Psoas muscle (tissue), 8 donors: ENCODE data around the gene LACTB. TPM values are rescaled to one million over a fixed set of nuclear protein-coding genes. Genes with fewer than 3 reads are reported as not detected.
A peak's percentile ranks its signal among the peaks of the same experiment; 100 is the strongest.

ENCODE experiments used
- ATAC-seq, 4 donors: fragments of 200-7000 bp; cut with Tn5 transposase; one replicate each; pipeline ENCODE4 v1.9.1; 2020; ENCODE audit warnings: moderate library complexity in 3 of 4, mild to moderate bottlenecking in 2 of 4
- DNase-seq, 2 donors: peaks; one replicate each; pipeline ENCODE4 v3.0.0-alpha.2; 2020
- H3K27ac ChIP-seq: fragments of 200-600 bp; one replicate; pipeline ENCODE4 v1.8.0; 2022
- H3K27me3 ChIP-seq, 3 donors: fragments of 200-600 bp in 1 of 3; one replicate each; pipeline versions ENCODE4 v1.6.1 to v1.8.0; 2013 to 2022; ENCODE audit warnings: low read length in 2 of 3, mild to moderate bottlenecking in 2 of 3, moderate library complexity in 1 of 3; ENCODE audit not compliant: insufficient read depth in 3 of 3
- H3K36me3 ChIP-seq, 2 donors: fragments of 200-600 bp in 1 of 2; one replicate each; pipeline versions ENCODE4 v1.6.1 to v1.8.0; 2013 to 2022; ENCODE audit warnings: low read depth in 1 of 2, mild to moderate bottlenecking in 1 of 2, moderate library complexity in 1 of 2; ENCODE audit not compliant: insufficient read depth in 1 of 2
- H3K4me1 ChIP-seq: fragments of 200-600 bp; one replicate; pipeline ENCODE4 v1.8.0; 2022
- H3K4me3 ChIP-seq: fragments of 200-600 bp; one replicate; pipeline ENCODE4 v1.8.0; 2022; ENCODE audit warnings: mild to moderate bottlenecking
- H3K9me3 ChIP-seq: fragments of 200-600 bp; one replicate; pipeline ENCODE4 v1.8.0; 2022
- CTCF ChIP-seq: fragments of 200-600 bp; IDR thresholded peaks from one replicate; pipeline ENCODE4 v1.8.0; 2022; ENCODE audit warnings: antibody characterized with exemption
- WGBS, 3 donors: extraction: QIAGEN DNeasy Blood & Tissue Kit; methylation state at CpG; one replicate each; pipeline versions ENCODE4 v1.1.6 to v1.1.7; 2013; 5-methylcytosine and 5-hydroxymethylcytosine counted together
- intact Hi-C, 2 donors: fragments of 100-400 bp; cut with DNase I; formaldehyde crosslinking; loops; one replicate each; pipeline versions ENCODE4 v1.11.0 to v1.14.2; 2022
- polyA plus RNA-seq, 3 donors: library from polyadenylated mRNA; stranded (reverse); fragments of 200-250 nt; gene quantifications; one replicate each; pipeline ENCODE4 v1.2.3, GENCODE V29; 2013
- total RNA-seq, 4 donors: library from RNA; stranded (reverse); fragmentation: NEBNext Ultra II Directional in 2 of 4; extraction: Animal tissue kit (Norgen Biotek cat#: 25700) in 2 of 4; gene quantifications; one replicate each; pipeline versions ENCODE4 v1.2.1 to v1.2.4, GENCODE V29; 2021 to 2023
- donor health status: healthy with polysubstance abuse.
- donor health status: DM: no; HTN: no; CAD: no; lungs with moderate emphysema.
- donor health status: Bipolar disorder and iron deficiency.
- donor health status: healthy.
- donor health status: DM: yes; HTN: yes; CAD: no.
- donor health status: DM: no; HTN: no; CAD: no.
- donor health status: DM: no; HTN: no; CAD: no.
- donor health status: DM: yes; HTN: yes; CAD: no.

Gene LACTB
- total and polyA plus RNA-seq, 7 donors = 23.0 to 44.6 (median 29.7) TPM

- Histone ChIP-seq H3K36me3 (peaks cover 0 to 26% of the 10 kb centered on the region in 2 donors), H3K27ac (no peak overlapping the region), H3K27me3 (no peaks in the 10 kb centered on the region), H3K4me1 (no peaks in the 10 kb centered on the region), H3K9me3 (no peaks in the 10 kb centered on the region), H3K4me3 (no peak overlapping the region)
- intact Hi-C loops = no loop called here
- DNase-seq (no peak), ATAC-seq (no peak)
- TF ChIP-seq CTCF = no peak
- 92 to 97% (median 93%) methylated on average over 2 of the region's 2 CpGs for WGBS, 3 donors
Observed at GRCh38 chr15:63140936-63141335, 19.3 kb downstream of the LACTB start.

- Histone ChIP-seq H3K27ac (no peak overlapping the region), H3K4me3 (no peak overlapping the region), H3K36me3 (peaks cover 0 to 54% of the 10 kb centered on the region in 2 donors), H3K27me3 (no peaks in the 10 kb centered on the region), H3K4me1 (peaks cover 4% of the 10 kb centered on the region), H3K9me3 (no peaks in the 10 kb centered on the region)
- DNase-seq (no peak), ATAC-seq (no peak)
- WGBS, 3 donors = 91 to 95% (median 92%) methylated on average over 2 of the region's 2 CpGs
- intact Hi-C loops = no loop called here
- TF ChIP-seq CTCF = no peak
Observed at GRCh38 chr15:63145426-63145825, 23.8 kb downstream of the LACTB start.

- WGBS, 3 donors = 78 to 83% (median 79%) methylated on average over 3 of the region's 3 CpGs
- peaks cover 0 to 53% of the 10 kb centered on the region in 2 donors for H3K36me3 ChIP-seq
- TF ChIP-seq CTCF = no peak
- ATAC-seq = no peak
- no peak overlapping the region for H3K27ac ChIP-seq
- intact Hi-C loops = no loop called here
- H3K9me3 ChIP-seq = no peaks in the 10 kb centered on the region
- no peak for DNase-seq
- H3K4me3 ChIP-seq = no peak overlapping the region
- H3K27me3 ChIP-seq = no peaks in the 10 kb centered on the region
- peaks cover 5% of the 10 kb centered on the region for H3K4me1 ChIP-seq
Observed at GRCh38 chr15:63146684-63147083, 25.0 kb downstream of the LACTB start.

GRCh38 chr15:63151665-63152064 is 30.0 kb downstream of the LACTB start:
- ATAC-seq = no peak
- no peak overlapping the region for H3K27ac ChIP-seq
- peaks cover 23% of the 10 kb centered on the region for H3K4me1 ChIP-seq
- H3K4me3 ChIP-seq = no peak overlapping the region
- TF ChIP-seq CTCF = no peak
- WGBS, 3 donors = 94 to 97% (median 95%) methylated on average over 1 of the region's 1 CpG
- H3K36me3 ChIP-seq = peaks cover 4 to 77% of the 10 kb centered on the region in 2 donors
- DNase-seq = no peak
- intact Hi-C loops = loop anchor here in 1 of 2 donors (10.0 kb wide), 1 partner anchor 123 kb away; the partner anchor contains the start of gene APH1B
- H3K27me3 ChIP-seq = no peaks in the 10 kb centered on the region
- no peaks in the 10 kb centered on the region for H3K9me3 ChIP-seq

GRCh38 chr15:63155486-63155885 is 33.8 kb downstream of the LACTB start:
- TF ChIP-seq CTCF = no peak
- ATAC-seq (no peak), DNase-seq (no peak)
- peaks cover 18% of the 10 kb centered on the region for H3K4me1 ChIP-seq
- no peaks in the 10 kb centered on the region for H3K27me3 ChIP-seq
- intact Hi-C loops = loop anchor here in 1 of 2 donors (5.0 to 10.0 kb wide), 2 partner anchors 33 to 119 kb away; partner anchors contain the start of genes APH1B and LACTB
- H3K36me3 ChIP-seq = peaks cover 4 to 52% of the 10 kb centered on the region in 2 donors
- peak overlapping the region; percentile 99 for H3K27ac ChIP-seq
- H3K4me3 ChIP-seq = peak overlapping the region; percentile 93
- no peaks in the 10 kb centered on the region for H3K9me3 ChIP-seq
- WGBS, 3 donors = 62 to 69% (median 66%) methylated on average over 3 of the region's 3 CpGs
